HG02759 (cell line): ENCODE measurements around the gene LCLAT1.

Experiments
- ATAC-seq: cut with Tn5 transposase; IDR thresholded peaks from one replicate; pipeline ENCODE4 v1.9.1; 2021; ENCODE audit warnings: mild to moderate bottlenecking, moderate library complexity; ENCODE audit not compliant: unreplicated experiment

LCLAT1 gene

DNA sequence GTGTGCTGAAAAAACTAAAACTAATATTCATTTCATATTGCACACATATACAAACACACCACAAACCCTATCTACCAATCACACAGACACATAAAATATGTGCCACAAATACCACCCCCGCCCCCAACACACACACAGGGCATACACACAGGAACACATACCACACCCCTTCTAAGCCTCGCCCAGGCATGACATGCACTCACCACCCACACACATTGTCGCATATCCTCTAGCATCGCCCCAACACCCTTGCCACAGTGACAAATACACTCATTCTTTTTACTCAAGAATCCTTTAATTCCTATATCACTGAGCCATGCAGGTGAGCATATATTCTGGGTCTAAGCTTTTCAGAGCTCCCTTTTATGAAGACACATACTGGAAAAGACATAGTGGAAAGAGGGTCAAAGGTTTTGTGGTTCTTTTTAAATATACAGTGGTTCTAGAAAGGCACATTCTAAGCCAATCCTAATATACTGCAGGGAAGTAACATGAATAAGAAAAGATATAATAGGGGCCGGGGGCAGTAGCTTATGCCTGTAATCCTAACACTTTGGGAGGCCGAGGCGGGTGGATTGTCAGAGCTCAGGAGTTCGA lies 24.5 kb upstream of the LCLAT1 start:
- peak; percentile 89 for ATAC-seq

- ATAC-seq: no peak
Measured at GRCh38 chr2:30424231-30424630, 22.8 kb upstream of the LCLAT1 start.

DNA sequence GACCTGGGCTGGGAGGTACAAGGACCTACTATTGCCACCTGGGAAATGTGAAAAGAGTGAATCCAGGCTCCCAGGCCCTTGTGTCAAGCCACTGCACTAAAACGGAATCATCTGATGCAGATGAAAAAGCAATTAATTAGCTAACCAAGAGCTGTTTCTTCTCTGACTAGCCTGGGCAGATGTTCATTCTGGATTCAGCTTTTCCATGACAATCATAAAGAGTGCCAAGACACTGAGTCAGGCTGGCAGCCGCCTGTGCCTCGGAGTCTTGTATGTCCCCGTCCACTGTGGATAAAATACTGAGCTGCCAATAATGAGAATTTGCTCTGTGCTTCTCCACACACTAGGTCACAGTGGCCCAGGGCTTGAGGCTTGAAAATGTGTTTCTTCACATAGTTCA lies 21.7 kb upstream of the LCLAT1 start:
- no peak for ATAC-seq

GRCh38 chr2:30427606-30428347 lies 19.3 kb upstream of the LCLAT1 start:
- ATAC-seq: no peak

DNA sequence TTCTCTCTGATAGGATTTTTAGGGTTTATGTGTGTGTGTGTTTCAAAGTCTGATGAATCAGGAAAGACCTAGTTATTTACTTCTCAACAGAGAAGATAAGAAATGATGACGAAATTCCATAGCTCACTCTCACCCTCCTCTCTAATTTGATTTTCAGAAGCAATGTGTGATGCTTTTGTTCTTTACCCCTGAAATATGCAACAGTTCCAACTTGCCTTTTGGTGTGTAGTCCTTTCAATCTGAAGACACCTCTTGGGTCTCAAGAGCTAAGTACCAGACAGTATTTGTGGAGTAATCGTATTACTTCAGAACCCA lies 18.7 kb upstream of the LCLAT1 start:
- ATAC-seq: no peak

DNA sequence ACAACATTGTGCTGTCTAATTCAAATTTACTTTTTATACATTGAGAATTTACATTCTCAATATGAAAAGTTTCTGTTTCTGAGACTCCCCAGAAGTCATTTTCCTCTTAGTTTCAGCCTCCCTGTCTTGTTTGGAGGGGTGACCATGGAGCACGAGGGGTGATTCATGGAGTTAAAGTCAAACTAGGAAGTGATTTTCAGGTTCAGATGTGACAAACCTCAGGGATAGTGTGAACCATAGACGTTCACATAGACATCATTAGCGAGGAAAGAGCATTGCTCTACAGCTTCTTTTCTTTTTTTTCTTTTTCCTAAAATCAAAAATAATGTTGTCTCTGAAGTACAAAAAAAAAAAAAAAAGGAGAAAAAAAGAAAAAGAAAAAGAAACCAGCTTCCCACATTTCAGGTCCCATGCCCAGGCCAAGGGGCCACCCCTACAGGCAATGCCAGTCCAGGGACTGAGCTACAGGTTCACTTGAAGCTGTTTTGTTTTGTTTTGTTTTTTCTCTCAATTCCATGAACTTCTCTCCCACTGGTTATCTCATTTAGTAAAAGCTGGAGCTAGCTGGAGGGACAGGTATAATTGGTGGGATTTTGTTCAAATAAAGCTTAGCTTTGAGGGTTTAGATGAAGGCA lies 18.1 kb upstream of the LCLAT1 start:
- ATAC-seq: no peak

GRCh38 chr2:30433541-30434299 lies 13.3 kb upstream of the LCLAT1 start:
- ATAC-seq: no peak

- ATAC-seq: no peak
Measured at GRCh38 chr2:30434708-30435107, 12.3 kb upstream of the LCLAT1 start.

DNA sequence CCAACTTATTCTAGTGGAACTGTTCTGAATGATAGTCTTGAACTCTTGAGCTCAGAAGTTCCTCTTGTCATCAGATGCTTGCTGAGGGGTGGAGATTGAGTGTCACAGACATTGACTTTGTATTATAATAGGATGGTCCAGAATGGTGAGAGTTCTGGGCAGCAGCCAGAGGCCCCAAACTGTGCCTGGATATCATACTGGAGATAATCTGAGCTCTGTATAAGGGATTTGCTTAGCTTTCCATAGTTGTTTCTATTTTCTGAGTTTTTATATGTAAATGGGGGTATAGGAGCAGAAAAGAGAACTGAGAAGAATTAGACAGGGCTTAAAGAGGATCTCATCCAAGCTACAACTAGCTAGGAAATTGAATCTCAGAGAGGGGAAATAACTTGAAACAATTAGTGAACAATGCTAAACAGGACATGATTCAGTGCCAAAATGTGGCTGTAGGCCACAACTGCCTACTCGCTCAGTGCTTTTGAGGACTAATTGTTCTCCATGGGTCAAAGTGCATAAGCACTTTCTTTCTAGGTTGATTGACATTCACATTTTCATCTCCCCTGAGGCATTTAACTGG lies 10.1 kb upstream of the LCLAT1 start:
- no peak for ATAC-seq

GRCh38 chr2:30437809-30438548 lies 9.1 kb upstream of the LCLAT1 start:
- ATAC-seq: no peak

- no peak for ATAC-seq
Measured at GRCh38 chr2:30439296-30439695, 7.8 kb upstream of the LCLAT1 start.

DNA sequence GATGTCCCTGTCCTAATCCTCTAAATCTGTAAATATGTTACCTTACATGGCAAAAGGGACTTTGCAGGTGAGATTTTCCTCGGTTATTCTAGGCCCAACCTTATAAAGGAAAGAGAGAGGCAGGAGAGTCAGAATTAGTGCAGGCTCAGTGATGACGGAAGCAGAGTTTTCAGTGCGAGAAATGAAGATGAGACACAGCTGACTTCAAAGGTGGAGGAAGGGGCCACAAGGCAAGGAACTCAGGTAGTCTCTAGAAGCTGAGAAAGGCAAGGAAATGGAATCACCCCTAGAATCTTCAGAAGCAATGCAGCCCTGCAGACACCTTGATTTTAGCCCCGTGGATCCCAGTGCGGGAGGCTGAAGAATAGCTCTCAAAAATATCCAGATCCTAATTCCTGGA lies 7.2 kb upstream of the LCLAT1 start:
- ATAC-seq: no peak

DNA sequence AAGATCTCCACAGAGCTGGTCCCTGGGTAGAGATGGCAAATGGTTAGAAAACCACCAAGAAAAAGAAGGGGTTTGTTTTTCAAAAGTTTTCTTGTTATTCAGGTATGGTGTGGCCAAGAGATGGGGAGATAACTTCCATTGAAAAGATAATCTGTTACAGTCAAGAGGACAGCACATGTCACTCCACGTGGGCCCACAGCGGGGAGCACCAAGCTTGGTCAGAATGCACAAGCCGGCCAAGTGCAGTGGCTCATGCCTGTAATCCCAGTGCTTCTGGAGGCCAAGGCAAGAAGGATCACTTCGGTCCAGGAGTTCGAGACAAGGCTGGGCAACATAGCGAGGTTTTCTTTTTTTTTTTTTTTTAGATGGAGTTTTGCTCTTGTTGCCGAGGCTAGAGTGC lies 6.0 kb upstream of the LCLAT1 start:
- ATAC-seq: no peak

GRCh38 chr2:30443081-30443480 lies 4.0 kb upstream of the LCLAT1 start:
- no peak for ATAC-seq

GRCh38 chr2:30444273-30444672 lies 2.8 kb upstream of the LCLAT1 start:
- no peak for ATAC-seq

GRCh38 chr2:30445266-30445821 lies 1.7 kb upstream of the LCLAT1 start:
- no peak for ATAC-seq

DNA sequence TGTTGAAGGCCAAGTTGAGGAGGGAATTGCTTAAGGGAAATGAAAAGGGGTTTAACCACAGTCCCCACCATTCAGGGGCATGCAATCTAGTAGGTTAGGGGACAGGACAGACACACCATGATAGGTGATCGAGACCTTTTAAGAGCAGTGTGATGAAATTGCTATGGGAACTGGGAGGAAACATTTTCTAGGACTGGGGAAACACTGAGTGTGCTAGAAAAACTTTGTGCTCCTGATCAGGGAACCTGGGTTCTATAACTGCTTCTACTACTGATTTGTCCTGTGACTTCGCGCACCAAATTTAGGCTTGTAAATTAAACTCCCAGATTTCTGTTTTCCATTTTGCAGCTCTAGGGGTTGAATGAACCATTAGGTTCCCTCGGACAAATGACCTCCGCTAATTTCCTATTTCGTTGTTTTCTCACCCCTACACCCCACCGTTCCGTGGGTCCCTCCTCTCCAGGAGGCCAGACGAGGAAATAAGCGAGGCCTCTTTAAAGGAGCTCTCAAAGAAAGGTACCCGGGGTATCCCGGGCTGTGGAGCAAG lies 371 bp upstream of the LCLAT1 start:
- ATAC-seq: no peak

- ATAC-seq: no peak
Measured at GRCh38 chr2:30448308-30448707, 1.3 kb downstream of the LCLAT1 start.

GRCh38 chr2:30448866-30449265 lies 1.8 kb downstream of the LCLAT1 start:
- ATAC-seq: no peak

- no peak for ATAC-seq
Measured at GRCh38 chr2:30450025-30450424, 3.0 kb downstream of the LCLAT1 start.
